ENCODE results near the gene NMNAT3.

The NMNAT3 gene

GRCh38 chr3:139522421-139522820, 155.4 kb downstream of the NMNAT3 start:
- Histone ChIP-seq H3K36me3 (ENCODE audit: insufficient read depth) (no peaks in the 10 kb centered on the region; the same call in 1 of the 2 replicates), H3K27me3 (ENCODE audit: insufficient read depth, low read depth) (no peaks in the 10 kb centered on the region), H3K27ac (no peak overlapping the region), H4K20me1 (ENCODE audit: insufficient read depth) (no peaks in the 10 kb centered on the region), H3K4me3 (IDR thresholded peaks at IDR 0.05; ENCODE audit: insufficient read depth, low read depth, low read length) (no peak overlapping the region), H3K4me1 (ENCODE audit: low read depth, poor library complexity, severe bottlenecking) (peaks cover 26% of the 10 kb centered on the region), H3K4me2 (no peak overlapping the region), H2AFZ (ENCODE audit: low read depth) (no peak overlapping the region), H3K9ac (no peak overlapping the region), H3K79me2 (ENCODE audit: insufficient read depth, low read depth) (no peaks in the 10 kb centered on the region)
- peak; percentile 46; the same call in 1 of the 2 replicates for TF ChIP-seq CTCF (conservative IDR thresholded peaks at IDR 0.05; ENCODE audit: low read depth, low read length)

DNA sequence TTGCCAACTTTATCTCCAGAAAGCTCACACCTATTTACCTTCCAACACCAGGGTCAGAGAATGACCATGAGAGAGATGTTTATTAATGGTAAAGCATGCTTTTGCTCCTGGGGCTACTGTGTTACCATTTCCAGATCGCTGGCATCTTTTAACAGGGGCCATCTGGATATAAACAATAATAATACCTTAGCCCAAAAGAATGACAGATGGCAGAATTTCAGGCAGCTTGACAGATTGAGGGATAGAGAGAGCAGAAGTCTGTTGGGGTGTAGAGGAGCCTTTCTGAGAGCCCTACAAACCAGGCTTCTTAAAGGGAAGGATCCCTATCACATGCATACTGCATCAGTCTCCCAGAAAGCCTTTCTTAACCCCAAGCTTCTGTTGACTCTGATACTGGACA, 156.0 kb downstream of the NMNAT3 start:
- H3K4me2 ChIP-seq = no peak overlapping the region
- peaks cover 26% of the 10 kb centered on the region for H3K4me1 ChIP-seq (ENCODE audit: low read depth, poor library complexity, severe bottlenecking)
- no peaks in the 10 kb centered on the region; the same call in 1 of the 2 replicates for H3K36me3 ChIP-seq (ENCODE audit: insufficient read depth)
- H3K27ac ChIP-seq = no peak overlapping the region
- no peaks in the 10 kb centered on the region for H3K79me2 ChIP-seq (ENCODE audit: insufficient read depth, low read depth)
- no peak overlapping the region for H3K9ac ChIP-seq
- H3K27me3 ChIP-seq (ENCODE audit: insufficient read depth, low read depth) = no peaks in the 10 kb centered on the region
- H3K4me3 ChIP-seq (IDR thresholded peaks at IDR 0.05; ENCODE audit: insufficient read depth, low read depth, low read length) = no peak overlapping the region
- no peak for TF ChIP-seq CTCF (conservative IDR thresholded peaks at IDR 0.05; ENCODE audit: low read depth, low read length)
- no peaks in the 10 kb centered on the region for H4K20me1 ChIP-seq (ENCODE audit: insufficient read depth)
- H2AFZ ChIP-seq (ENCODE audit: low read depth) = no peak overlapping the region

- no peaks in the 10 kb centered on the region for H3K27me3 ChIP-seq (ENCODE audit: insufficient read depth, low read depth)
- H3K9ac ChIP-seq = no peak overlapping the region
- no peak overlapping the region for H2AFZ ChIP-seq (ENCODE audit: low read depth)
- TF ChIP-seq CTCF (conservative IDR thresholded peaks at IDR 0.05; ENCODE audit: low read depth, low read length) = no peak
- H3K4me1 ChIP-seq (ENCODE audit: low read depth, poor library complexity, severe bottlenecking) = peaks cover 26% of the 10 kb centered on the region
- H3K36me3 ChIP-seq (ENCODE audit: insufficient read depth) = no peaks in the 10 kb centered on the region; the same call in 1 of the 2 replicates
- no peak overlapping the region for H3K4me3 ChIP-seq (IDR thresholded peaks at IDR 0.05; ENCODE audit: insufficient read depth, low read depth, low read length)
- H3K27ac ChIP-seq = no peak overlapping the region
- H4K20me1 ChIP-seq (ENCODE audit: insufficient read depth) = no peaks in the 10 kb centered on the region
- H3K79me2 ChIP-seq (ENCODE audit: insufficient read depth, low read depth) = no peaks in the 10 kb centered on the region
- H3K4me2 ChIP-seq = no peak overlapping the region
Measured at GRCh38 chr3:139521144-139521543, 156.6 kb downstream of the NMNAT3 start.

DNA sequence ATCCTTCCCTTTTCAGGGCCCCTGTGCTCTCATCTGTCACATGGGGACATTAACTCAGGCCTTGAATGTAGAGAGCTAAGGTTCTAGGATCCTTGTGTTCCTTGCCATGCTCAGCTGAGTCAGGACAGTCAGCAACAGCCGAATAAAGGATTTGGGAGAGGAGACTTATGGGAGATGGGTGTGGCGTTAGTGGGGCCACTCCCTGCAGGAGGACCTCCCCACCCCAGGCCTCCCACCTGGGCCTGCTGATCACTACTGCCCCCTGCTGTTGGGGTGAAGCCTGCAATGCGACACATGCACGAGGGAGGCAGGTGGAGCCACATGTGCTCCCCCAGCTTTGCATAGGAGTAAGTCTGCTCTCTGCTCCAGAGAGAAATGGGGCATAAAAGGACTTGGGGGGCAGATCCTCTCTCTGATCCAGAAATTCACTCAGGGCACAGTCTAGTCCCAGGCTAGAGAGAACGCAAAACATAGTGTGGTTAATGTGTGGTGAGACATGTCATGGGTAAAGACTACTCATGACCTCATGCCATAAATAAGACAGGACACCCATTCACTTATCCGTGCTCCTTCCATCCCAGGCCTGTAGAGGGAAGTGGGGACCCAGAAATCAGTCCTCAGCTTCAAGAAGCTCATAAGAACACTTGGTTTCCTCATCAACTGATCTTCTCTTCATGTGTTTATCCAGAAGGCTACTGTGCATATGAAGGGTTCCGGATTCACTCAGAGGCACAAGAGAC, 157.6 kb downstream of the NMNAT3 start:
- Histone ChIP-seq H3K4me1 (ENCODE audit: low read depth, poor library complexity, severe bottlenecking) (peaks cover 23% of the 10 kb centered on the region), H3K4me2 (no peak overlapping the region), H3K36me3 (ENCODE audit: insufficient read depth) (no peaks in the 10 kb centered on the region; the same call in 1 of the 2 replicates), H3K4me3 (IDR thresholded peaks at IDR 0.05; ENCODE audit: insufficient read depth, low read depth, low read length) (no peak overlapping the region), H3K27ac (no peak overlapping the region), H3K27me3 (ENCODE audit: insufficient read depth, low read depth) (no peaks in the 10 kb centered on the region), H4K20me1 (ENCODE audit: insufficient read depth) (no peaks in the 10 kb centered on the region), H2AFZ (ENCODE audit: low read depth) (peak overlapping the region; percentile 10; the same call in 1 of the 2 replicates), H3K9ac (no peak overlapping the region), H3K79me2 (ENCODE audit: insufficient read depth, low read depth) (no peaks in the 10 kb centered on the region)
- TF ChIP-seq CTCF (conservative IDR thresholded peaks at IDR 0.05; ENCODE audit: low read depth, low read length) = peak; percentile 60
